Measurements from ENCODE around the gene OSBPL5. TPM values are rescaled to one million over a fixed set of nuclear protein-coding genes. Genes with fewer than 3 reads are reported as not detected.

Gene OSBPL5
- total RNA-seq, 1 experiment from 2014 or later = 16.1 TPM

GRCh38 chr11:3138178-3139085 is 26.7 kb downstream of the OSBPL5 start:
- Histone ChIP-seq H3K9ac (ENCODE audit: extremely low read depth, insufficient read length, low read length) (no peak overlapping the region), H3T11ph (ENCODE audit: low read length) (no peak overlapping the region), H4K8ac (replicated peaks; ENCODE audit: insufficient read length, low read depth, low read length) (no peak overlapping the region), H3K23ac (ENCODE audit: insufficient read length, low read depth, low read length) (no peak overlapping the region), H2AK5ac (ENCODE audit: insufficient read length, low read length) (no peak overlapping the region), H2BK20ac (ENCODE audit: low read depth, low read length, poor library complexity, severe bottlenecking) (no peak overlapping the region), H3K27me3 (ENCODE audit: insufficient read depth, low read length) (no peaks in the 10 kb centered on the region), H3K4me2 (ENCODE audit: insufficient read depth, insufficient read length, low read length) (no peak overlapping the region), H3K18ac (ENCODE audit: insufficient read length, low read depth, low read length) (peak overlapping the region; percentile 32), H3K27ac (ENCODE audit: insufficient read length, low read depth, low read length) (no peak overlapping the region), H2BK15ac (ENCODE audit: low read depth, low read length) (no peak overlapping the region), H3K79me1 (ENCODE audit: insufficient read depth, low read depth, low read length, poor library complexity, severe bottlenecking) (no peaks in the 10 kb centered on the region), H3K79me2 (ENCODE audit: insufficient read depth, low read length) (no peaks in the 10 kb centered on the region), H2BK5ac (ENCODE audit: insufficient read length, low read length) (no peak overlapping the region), H4K91ac (ENCODE audit: insufficient read length, low read depth, low read length) (no peak overlapping the region), H2BK12ac (ENCODE audit: insufficient read length, low read depth, low read length) (no peak overlapping the region), H3K56ac (ENCODE audit: insufficient read length, low read depth, low read length) (no peak overlapping the region), H3K4ac (ENCODE audit: low read depth, low read length) (no peak overlapping the region), H4K5ac (ENCODE audit: insufficient read length, low read depth, low read length) (no peak overlapping the region), H2BK120ac (ENCODE audit: low read depth, low read length, poor library complexity, severe bottlenecking) (no peak overlapping the region), H3K14ac (ENCODE audit: insufficient read depth, low read length) (no peak overlapping the region; the same call in 1 of the 2 replicates), H4K20me1 (ENCODE audit: control insufficient read depth, insufficient read depth, insufficient read length) (peaks cover under 1% of the 10 kb centered on the region), H3K23me2 (ENCODE audit: insufficient read length, low read depth, low read length, poor library complexity, severe bottlenecking) (no peaks in the 10 kb centered on the region), H3K4me1 (ENCODE audit: insufficient read depth, low read length) (no peaks in the 10 kb centered on the region; the same call in 1 of the 2 replicates), H3K9me3 (ENCODE audit: control insufficient read depth, low read depth, low read length) (no peaks in the 10 kb centered on the region), H2AFZ (ENCODE audit: low read length) (no peak overlapping the region)
- DNase-seq = peak; percentile 60
- WGBS (ENCODE audit: extremely low coverage, insufficient read length, low lambda C conversion rate) = no CpG with 5 or more reads among the region's 28 CpGs
- Mint-ChIP-seq H3K36me3 (ENCODE audit: insufficient read depth in 1 of 3, low read depth in 3 of 3) (no peaks in the 10 kb centered on the region; a peak in 1 of 7 replicates), H3K4me3 (no peak overlapping the region), H3K27ac (no peak overlapping the region; a peak in 1 of 7 replicates), H3K27me3 (ENCODE audit: low read depth) (no peaks in the 10 kb centered on the region; the same call in 1 of the 2 replicates), H3K4me1 (peaks cover 7 to 18% of the 10 kb centered on the region in 2 experiments), H3K9me3 (no peaks in the 10 kb centered on the region)
- TF ChIP-seq CTCF (conservative IDR thresholded peaks at IDR 0.05) = peak; percentile 48; the same call in 2 of the 3 replicates
